Measurements from ENCODE around the gene JAKMIP3.

GRCh38 chr10:132021046-132021445 lies 44.7 kb upstream of the JAKMIP3 start:
- TF ChIP-seq TCF7L2 (IDR thresholded peaks at IDR 0.05; ENCODE audit: low read depth, low read length): no peak
- TF ChIP-seq EHMT2 (IDR thresholded peaks at IDR 0.05): no peak
- TF ChIP-seq PCBP1 (IDR thresholded peaks at IDR 0.05; ENCODE audit: low read depth, low read length, poor library complexity, severe bottlenecking): no peak
- TF ChIP-seq CAMTA2 (CRISPR knock-in tag; conservative IDR thresholded peaks at IDR 0.05): no peak

Measured in K562 (cell line).